SK-MEL-5 (cell line): Measurements from ENCODE around the gene PRKCE. TPM values are rescaled to one million over a fixed set of nuclear protein-coding genes. Genes with fewer than 3 reads are reported as not detected.

Experiments used
- DNase-seq: peaks from one replicate; pipeline ENCODE4 v3.0.0-alpha.2; 2016; ENCODE audit warnings: low read depth, low spot score
- in situ Hi-C: cut with HindIII; loops from 2 replicates; pipeline ENCODE4 v1.10.0; 2016; ENCODE audit warnings: low sequenced_read_pairs, high pct_unique_total_duplicates, low pct_unique_long_range_greater_than_20kb
- total RNA-seq: library from RNA; depleted of rRNA; stranded (reverse); fragments of >200 nt; shearing (Covaris generic); gene quantifications from 2 replicates; pipeline ENCODE4 v1.2.3, GENCODE V29; 2014

PRKCE gene
- total RNA-seq, 1 experiment from 2014 or later, result 22.9 TPM

DNA sequence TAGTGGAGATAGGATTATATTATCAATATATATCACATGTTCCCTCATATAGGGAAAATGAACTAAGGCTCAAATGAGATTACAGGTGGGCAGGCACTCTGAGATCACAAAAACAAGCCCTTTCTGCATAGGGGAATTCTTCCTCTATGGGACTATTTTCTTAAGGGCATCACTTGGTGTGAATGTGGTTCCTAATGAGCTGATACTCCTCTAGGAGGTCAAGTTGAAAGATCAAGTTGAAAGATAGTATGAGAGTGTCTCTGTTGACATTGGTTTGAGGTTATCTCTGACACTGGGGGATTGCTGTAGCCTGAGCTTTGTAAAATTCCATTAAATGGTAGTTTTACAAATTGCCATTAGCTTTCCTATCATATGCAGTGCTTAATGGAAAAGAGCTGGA lies 270.4 kb downstream of the PRKCE start:
- DNase-seq, result no peak
- in situ Hi-C loops, result no loop called here

DNA sequence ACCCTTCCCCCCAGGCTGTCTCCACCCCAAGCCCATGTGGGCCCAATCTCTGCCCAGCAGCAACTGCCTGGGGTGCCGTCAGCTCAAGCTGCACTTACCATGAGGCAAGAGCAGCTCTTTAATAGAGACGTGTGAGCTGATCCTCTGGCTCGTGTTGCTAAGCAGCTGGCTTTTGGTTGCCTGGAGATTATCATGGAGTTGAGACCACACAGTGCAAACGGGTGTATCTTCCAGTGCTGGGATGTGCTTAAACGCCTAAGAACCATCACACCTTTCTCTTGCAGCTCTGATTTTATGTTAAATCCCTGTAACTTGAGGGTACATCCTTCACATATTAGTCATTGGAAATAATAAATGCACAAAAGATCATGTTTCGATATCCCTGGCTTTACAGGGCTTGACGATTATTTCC lies 271.1 kb downstream of the PRKCE start:
- no peak for DNase-seq
- in situ Hi-C loops, result no loop called here

DNA sequence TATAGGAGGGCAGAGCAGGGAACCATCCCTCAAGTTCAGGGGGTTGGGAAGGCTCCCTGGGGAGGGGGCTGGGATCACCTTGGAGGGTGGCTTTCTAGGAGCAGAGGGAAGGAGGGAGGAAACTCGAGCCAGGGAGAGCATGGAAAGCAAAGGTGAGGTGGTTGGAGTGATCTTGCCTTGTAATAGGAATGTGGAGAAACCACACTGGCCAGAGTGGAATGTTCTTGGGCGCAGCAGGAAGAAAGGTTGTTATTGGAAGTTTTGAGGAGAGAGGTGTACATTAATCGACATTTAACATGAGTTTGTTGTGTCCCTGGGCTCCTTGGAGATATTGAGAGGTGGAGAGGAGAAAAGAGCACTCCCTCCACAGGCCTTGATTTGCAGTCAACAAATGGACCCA lies 272.2 kb downstream of the PRKCE start:
- no peak for DNase-seq
- in situ Hi-C loops, result no loop called here

GRCh38 chr2:45925026-45925425 lies 273.6 kb downstream of the PRKCE start:
- no peak for DNase-seq
- in situ Hi-C loops, result no loop called here

- in situ Hi-C loops, result no loop called here
- DNase-seq, result no peak
These were observed 274.3 kb downstream of the PRKCE start for GRCh38 chr2:45925636-45926366.

- DNase-seq, result no peak
- in situ Hi-C loops, result no loop called here
These were observed 277.5 kb downstream of the PRKCE start for GRCh38 chr2:45928946-45929345.

- in situ Hi-C loops, result no loop called here
- DNase-seq, result no peak
These were observed 278.4 kb downstream of the PRKCE start for GRCh38 chr2:45929674-45930395.

DNA sequence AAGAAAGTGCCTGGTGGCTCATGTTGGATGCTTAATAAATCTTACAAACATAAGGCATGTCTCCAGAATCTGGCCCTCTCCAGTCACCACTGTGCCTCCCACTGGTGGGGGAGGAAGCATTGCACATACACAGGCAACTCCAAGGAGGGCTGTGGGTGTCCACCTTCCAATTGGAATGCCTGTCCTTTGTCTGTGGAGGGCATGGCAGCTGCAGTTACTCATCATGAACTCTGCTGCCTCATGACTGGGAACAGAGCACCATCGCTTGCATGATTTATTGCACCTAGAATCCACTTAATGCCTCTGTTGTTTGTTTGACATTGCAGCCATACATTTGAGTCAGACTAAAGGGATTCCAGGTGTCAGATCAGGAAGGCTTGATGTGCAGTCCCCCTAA lies 278.9 kb downstream of the PRKCE start:
- peak; percentile 49 for DNase-seq
- in situ Hi-C loops, result no loop called here

DNA sequence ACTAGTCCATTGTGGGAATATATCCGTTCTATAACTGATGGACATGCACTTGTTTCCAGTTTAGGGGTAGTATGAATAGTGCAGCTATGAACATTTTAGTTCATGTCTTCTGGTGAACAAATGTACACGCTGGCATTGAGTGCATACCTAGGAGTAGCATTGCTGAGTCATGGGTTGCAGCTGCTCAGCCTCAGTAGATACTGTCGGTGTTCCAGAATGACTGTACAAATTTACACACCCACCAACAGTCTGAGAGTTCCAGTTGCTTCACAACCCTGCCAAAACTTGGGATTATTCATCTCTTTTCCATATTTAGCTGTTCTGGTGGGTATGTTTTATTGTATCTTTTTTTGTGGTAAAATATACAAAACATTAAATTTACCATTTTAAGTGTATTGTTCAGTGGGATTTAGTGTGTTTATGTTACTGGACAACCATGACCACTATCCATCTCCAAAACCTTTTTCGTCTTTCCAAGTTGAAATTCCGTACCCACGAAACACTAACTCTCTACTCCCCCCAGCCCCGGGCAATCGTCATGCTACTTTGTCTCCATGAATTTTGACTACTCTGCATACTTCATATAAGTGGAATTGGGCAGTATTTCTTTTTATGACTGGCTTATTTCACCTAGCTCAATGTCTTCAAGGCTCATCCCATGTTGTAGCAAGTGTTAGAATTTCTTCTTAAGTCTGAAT lies 281.0 kb downstream of the PRKCE start:
- in situ Hi-C loops, result no loop called here
- no peak for DNase-seq

DNA sequence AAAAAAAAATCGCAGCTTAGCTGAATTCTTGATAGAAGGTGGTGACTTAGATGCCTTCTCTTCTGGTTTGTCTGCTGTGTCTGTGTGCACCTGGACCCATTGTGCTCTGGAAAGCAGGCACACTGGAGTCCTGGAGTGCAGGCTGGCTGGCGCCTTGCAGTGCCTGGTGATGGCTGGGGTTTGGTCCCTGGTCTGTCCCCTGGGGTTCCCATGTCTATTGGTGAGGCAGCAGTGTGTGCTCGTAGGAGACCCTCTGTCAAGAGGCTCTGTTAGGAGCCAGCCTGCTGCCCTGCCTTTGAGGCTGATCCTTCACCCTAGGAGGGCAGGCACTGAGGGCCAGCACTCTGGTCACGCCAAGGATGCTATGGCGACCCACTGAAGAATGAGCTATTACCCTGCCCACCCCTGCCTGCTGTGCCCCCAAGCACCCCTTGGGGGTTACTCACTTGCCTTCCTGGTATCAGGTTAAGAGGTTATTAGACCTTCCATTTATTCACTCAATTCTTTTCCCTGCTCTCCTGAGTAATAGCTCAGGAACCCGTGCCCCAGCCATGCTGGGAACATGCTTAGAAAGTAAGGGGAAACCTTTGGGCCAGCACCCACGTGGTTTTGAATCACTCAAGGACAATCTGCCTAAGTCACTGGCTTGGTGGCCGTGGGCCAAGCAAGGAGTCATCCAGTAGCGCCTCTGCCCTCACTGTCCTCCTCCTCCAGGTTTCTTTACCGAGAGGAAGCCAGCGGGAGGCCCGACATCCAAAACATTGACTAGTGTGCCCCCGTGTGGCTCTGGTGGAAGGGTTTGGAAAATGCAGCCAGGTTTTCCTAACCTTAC lies 284.5 kb downstream of the PRKCE start:
- in situ Hi-C loops, result no loop called here

GRCh38 chr2:45936623-45936979 lies 285.1 kb downstream of the PRKCE start:
- in situ Hi-C loops, result no loop called here

More for the DNA sequence above, 284.5 kb downstream of the PRKCE start:
- peak; percentile 95 for DNase-seq

GRCh38 chr2:45937990-45938389 lies 286.5 kb downstream of the PRKCE start:
- no peak for DNase-seq
- in situ Hi-C loops, result no loop called here

More at GRCh38 chr2:45936623-45936979, 285.1 kb downstream of the PRKCE start:
- no peak for DNase-seq

GRCh38 chr2:45938649-45939511 lies 287.4 kb downstream of the PRKCE start:
- in situ Hi-C loops, result no loop called here
- DNase-seq, result peak; percentile 92

DNA sequence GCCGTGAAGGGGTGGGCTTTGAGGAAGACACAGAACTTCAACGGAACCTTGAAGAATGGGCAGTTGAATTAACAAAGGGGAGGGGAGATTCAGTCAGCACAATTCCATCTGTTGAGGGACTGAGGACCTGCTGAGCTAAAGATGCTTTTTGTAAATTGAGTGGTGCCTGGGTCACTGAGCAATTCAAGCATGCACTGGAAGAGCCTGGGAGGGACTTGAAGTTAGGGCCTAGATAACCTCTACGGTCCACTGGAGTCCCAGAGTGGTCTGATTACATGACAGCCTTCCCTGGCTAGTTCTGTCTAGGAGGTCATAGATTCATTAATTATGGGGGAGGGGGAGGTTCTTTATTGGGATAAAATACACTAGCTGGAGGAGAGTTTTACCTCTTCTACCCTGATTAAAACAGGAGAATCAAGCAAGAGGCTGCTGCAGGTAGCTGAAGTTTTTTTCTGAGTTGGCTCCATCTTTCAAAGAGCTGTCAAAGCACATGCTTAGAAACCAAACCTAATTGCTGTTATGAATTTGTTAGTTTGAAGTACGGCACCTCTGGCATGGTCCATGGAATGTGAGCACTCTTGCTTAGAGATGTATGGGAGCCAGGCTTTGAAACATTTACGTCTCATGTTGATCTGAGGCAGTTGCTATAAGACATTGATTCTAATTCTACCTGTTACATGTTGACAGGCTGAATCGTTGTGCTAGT lies 290.2 kb downstream of the PRKCE start:
- DNase-seq, result no peak
- in situ Hi-C loops, result no loop called here

GRCh38 chr2:45942237-45942738 lies 290.8 kb downstream of the PRKCE start:
- in situ Hi-C loops, result no loop called here

More at GRCh38 chr2:45942237-45942738, 290.8 kb downstream of the PRKCE start:
- no peak for DNase-seq
